ENCODE results near the gene SLITRK6. TPM values are rescaled to one million over a fixed set of nuclear protein-coding genes. Genes with fewer than 3 reads are reported as not detected.
A peak's percentile ranks its signal among the peaks of the same experiment; 100 is the strongest.

SLITRK6 gene
- polyA plus RNA-seq, 1 donor from 2014 or later: 28.6 TPM

GRCh38 chr13:85806553-85807175 lies 7.4 kb upstream of the SLITRK6 start:
- Histone ChIP-seq H3F3A (ENCODE audit: insufficient read depth, low read length, poor library complexity, severe bottlenecking) (no peaks in the 10 kb centered on the region), H3K4me2 (ENCODE audit: low read length) (no peak overlapping the region), H3K79me2 (replicated peaks; ENCODE audit: insufficient read depth, low read length) (no peaks in the 10 kb centered on the region), H3K9me2 (ENCODE audit: insufficient read depth, low read length) (no peaks in the 10 kb centered on the region), H4K20me1 (ENCODE audit: insufficient read depth) (no peaks in the 10 kb centered on the region), H3K9me3 (ENCODE audit: low read length) (no peaks in the 10 kb centered on the region), H2AFZ (ENCODE audit: low read depth, low read length) (no peak overlapping the region), H3K9ac (ENCODE audit: low read length) (no peak overlapping the region), H3K27ac (ENCODE audit: low read length) (no peak overlapping the region), H3K36me3 (ENCODE audit: insufficient read depth, low read length) (no peaks in the 10 kb centered on the region), H3K4me3 (ENCODE audit: low read length) (no peak overlapping the region), H3K27me3 (ENCODE audit: insufficient read depth, low read depth, low read length) (no peaks in the 10 kb centered on the region)
- TF ChIP-seq RAD21 (conservative IDR thresholded peaks at IDR 0.05) (peak; percentile 92), POLR2AphosphoS5 (IDR thresholded peaks at IDR 0.05) (no peak), MXI1 (conservative IDR thresholded peaks at IDR 0.05; ENCODE audit: poor library complexity, severe bottlenecking) (no peak), SMC3 (conservative IDR thresholded peaks at IDR 0.05; ENCODE audit: poor library complexity) (peak; percentile 96), REST (IDR thresholded peaks at IDR 0.05; ENCODE audit: borderline replicate concordance) (no peak), EZH2 (IDR thresholded peaks at IDR 0.05; ENCODE audit: borderline replicate concordance, insufficient read depth, low read length, poor library complexity, severe bottlenecking) (no peak), CTCF (IDR thresholded peaks at IDR 0.05; ENCODE audit: poor library complexity, severe bottlenecking) (peak; percentile 82), EP300 (conservative IDR thresholded peaks at IDR 0.05; ENCODE audit: poor library complexity, severe bottlenecking) (no peak), TAF1 (IDR thresholded peaks at IDR 0.05; ENCODE audit: low read depth) (no peak)

- peak overlapping the region; percentile 66 for H3K4me3 ChIP-seq (ENCODE audit: low read length)
- TF ChIP-seq EP300 (conservative IDR thresholded peaks at IDR 0.05; ENCODE audit: poor library complexity, severe bottlenecking) (no peak), CTCF (IDR thresholded peaks at IDR 0.05; ENCODE audit: poor library complexity, severe bottlenecking) (no peak), RAD21 (conservative IDR thresholded peaks at IDR 0.05) (no peak), TAF1 (IDR thresholded peaks at IDR 0.05; ENCODE audit: low read depth) (no peak), EZH2 (IDR thresholded peaks at IDR 0.05; ENCODE audit: borderline replicate concordance, insufficient read depth, low read length, poor library complexity, severe bottlenecking) (no peak), REST (IDR thresholded peaks at IDR 0.05; ENCODE audit: borderline replicate concordance) (no peak), POLR2AphosphoS5 (IDR thresholded peaks at IDR 0.05) (no peak), MXI1 (conservative IDR thresholded peaks at IDR 0.05; ENCODE audit: poor library complexity, severe bottlenecking) (no peak)
Measured at GRCh38 chr13:85798556-85798955, 663 bp downstream of the SLITRK6 start.

More at GRCh38 chr13:85798556-85798955, 663 bp downstream of the SLITRK6 start:
- Histone ChIP-seq H3K36me3 (ENCODE audit: insufficient read depth, low read length) (peaks cover 15% of the 10 kb centered on the region), H3K9me3 (ENCODE audit: low read length) (peaks cover 6% of the 10 kb centered on the region), H3K4me2 (ENCODE audit: low read length) (peak overlapping the region; percentile 26), H3F3A (ENCODE audit: insufficient read depth, low read length, poor library complexity, severe bottlenecking) (peaks cover 8% of the 10 kb centered on the region), H3K9me2 (ENCODE audit: insufficient read depth, low read length) (no peaks in the 10 kb centered on the region), H3K27ac (ENCODE audit: low read length) (peak overlapping the region; percentile 81), H3K27me3 (ENCODE audit: insufficient read depth, low read depth, low read length) (no peaks in the 10 kb centered on the region), H3K79me2 (replicated peaks; ENCODE audit: insufficient read depth, low read length) (peaks cover 56% of the 10 kb centered on the region), H3K9ac (ENCODE audit: low read length) (peak overlapping the region; percentile 67), H2AFZ (ENCODE audit: low read depth, low read length) (no peak overlapping the region), H4K20me1 (ENCODE audit: insufficient read depth) (no peaks in the 10 kb centered on the region)

All from neural cell (in vitro differentiated cells).